Tibial artery (tissue), 4 donors: Measurements from ENCODE around the gene SFTPD.
"Not testable (repeated sequence)": the region's sequence is repeated elsewhere in the genome, so short reads cannot be mapped to it uniquely, and the experiment has no call there.

Experiments
- DNase-seq, 2 donors: peaks; one replicate each; pipeline ENCODE4 v3.0.0-alpha.2; 2019
- H3K27ac ChIP-seq, 2 donors: fragments of 200-600 bp; sonication (generic) in 1 of 2; 1 replicate in 1 of 2; 2 replicates in 1 of 2; pipeline ENCODE4 v1.5.1; 2018 to 2019; ENCODE audit warnings: mild to moderate bottlenecking in 1 of 2
- H3K27me3 ChIP-seq, 2 donors: fragments of 200-600 bp; sonication (generic) in 1 of 2; one replicate each; pipeline versions ENCODE4 v1.5.1 to v1.6.0; 2016 to 2019
- H3K36me3 ChIP-seq, 3 donors: fragments of 200-600 bp; sonication (generic) in 2 of 3; one replicate each; pipeline ENCODE4 v1.5.1; 2016 to 2019; ENCODE audit warnings: mild to moderate bottlenecking in 2 of 3
- H3K4me1 ChIP-seq, 4 donors: fragments of 200-600 bp; sonication (generic) in 2 of 4; 1 replicate in 3 of 4; 2 replicates in 1 of 4; pipeline ENCODE4 v1.5.1; 2016 to 2019
- H3K4me3 ChIP-seq, 2 donors: fragments of 200-600 bp; sonication (generic) in 1 of 2; 1 replicate in 1 of 2; 2 replicates in 1 of 2; pipeline ENCODE4 v1.5.1; 2018 to 2019; ENCODE audit warnings: mild to moderate bottlenecking in 2 of 2
- H3K9me3 ChIP-seq, 3 donors: fragments of 200-600 bp; sonication (generic) in 1 of 3; one replicate each; pipeline ENCODE4 v1.5.1; 2016 to 2019
- intact Hi-C: fragments of 100-400 bp; cut with DNase I; formaldehyde crosslinking; loops from one replicate; pipeline ENCODE4 v1.15.0; 2023; ENCODE audit warnings: low total_unique reads
- TF ChIP-seq, protein P1 (sequence below), 2 experiments: fragments of 200-600 bp in 1 of 2; fragments of 450-650 bp in 1 of 2; IDR thresholded peaks; one replicate each; pipeline ENCODE4 v1.5.1; 2017 to 2019; ENCODE audit warnings: antibody characterized with exemption in 2 of 2, mild to moderate bottlenecking in 1 of 2, moderate library complexity in 1 of 2

SFTPD gene

DNA sequence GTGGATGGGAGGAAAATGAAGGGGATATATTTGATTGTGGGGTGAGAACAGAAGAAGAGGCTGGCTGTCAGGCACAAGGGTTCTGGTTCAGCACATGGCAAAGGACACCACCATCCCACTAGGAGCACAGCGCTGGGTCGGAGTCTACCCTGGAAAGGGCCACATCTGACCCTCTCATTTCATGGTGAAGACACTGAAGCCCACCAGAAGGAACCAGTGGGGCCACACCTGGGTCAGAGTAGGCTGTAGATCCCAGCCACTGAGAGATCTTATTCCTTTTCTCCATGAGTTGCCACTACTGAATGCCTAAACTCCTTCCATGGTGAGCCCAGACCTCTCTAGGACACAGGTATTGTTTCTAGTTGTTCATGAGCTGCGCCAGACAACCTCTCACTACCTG, 25.8 kb downstream of the SFTPD start:
- Histone ChIP-seq H3K9me3 (no peaks in the 10 kb centered on the region), H3K36me3 (peaks cover 0 to 4% (median 0%) of the 10 kb centered on the region in 3 donors), H3K27ac (no peak overlapping the region), H3K4me3 (no peak overlapping the region), H3K4me1 (no peaks in the 10 kb centered on the region), H3K27me3 (no peaks in the 10 kb centered on the region)
- no peak for DNase-seq
- intact Hi-C loops: no loop called here
- TF ChIP-seq, protein P1, sequence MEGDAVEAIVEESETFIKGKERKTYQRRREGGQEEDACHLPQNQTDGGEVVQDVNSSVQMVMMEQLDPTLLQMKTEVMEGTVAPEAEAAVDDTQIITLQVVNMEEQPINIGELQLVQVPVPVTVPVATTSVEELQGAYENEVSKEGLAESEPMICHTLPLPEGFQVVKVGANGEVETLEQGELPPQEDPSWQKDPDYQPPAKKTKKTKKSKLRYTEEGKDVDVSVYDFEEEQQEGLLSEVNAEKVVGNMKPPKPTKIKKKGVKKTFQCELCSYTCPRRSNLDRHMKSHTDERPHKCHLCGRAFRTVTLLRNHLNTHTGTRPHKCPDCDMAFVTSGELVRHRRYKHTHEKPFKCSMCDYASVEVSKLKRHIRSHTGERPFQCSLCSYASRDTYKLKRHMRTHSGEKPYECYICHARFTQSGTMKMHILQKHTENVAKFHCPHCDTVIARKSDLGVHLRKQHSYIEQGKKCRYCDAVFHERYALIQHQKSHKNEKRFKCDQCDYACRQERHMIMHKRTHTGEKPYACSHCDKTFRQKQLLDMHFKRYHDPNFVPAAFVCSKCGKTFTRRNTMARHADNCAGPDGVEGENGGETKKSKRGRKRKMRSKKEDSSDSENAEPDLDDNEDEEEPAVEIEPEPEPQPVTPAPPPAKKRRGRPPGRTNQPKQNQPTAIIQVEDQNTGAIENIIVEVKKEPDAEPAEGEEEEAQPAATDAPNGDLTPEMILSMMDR (IDR thresholded peaks at IDR 0.05): no peak

DNA sequence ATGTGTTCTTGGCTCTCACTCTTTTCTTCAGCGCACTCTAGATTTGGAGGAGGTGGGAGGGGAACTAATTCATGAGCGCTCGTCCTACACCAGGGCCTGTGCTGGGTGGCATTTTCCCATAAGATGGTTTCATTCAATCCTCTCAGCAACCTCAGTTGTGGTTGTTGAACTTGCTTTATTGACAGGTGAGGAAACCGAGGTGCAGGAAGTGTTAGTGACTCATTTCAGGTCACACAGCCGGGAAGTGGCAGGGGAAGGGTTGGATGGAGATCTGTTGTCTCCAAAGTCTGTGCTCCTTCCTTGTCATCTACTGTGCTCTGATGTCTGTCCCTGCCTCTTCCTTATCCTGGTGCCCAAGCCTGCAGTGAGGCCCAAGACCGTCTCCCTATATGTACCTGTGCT, 26.9 kb downstream of the SFTPD start:
- intact Hi-C loops, DNase-seq, H3K27me3 ChIP-seq, H3K4me1 ChIP-seq, H3K36me3 ChIP-seq, H3K27ac ChIP-seq, H3K4me3 ChIP-seq, H3K9me3 ChIP-seq: not testable (repeated sequence)

DNA sequence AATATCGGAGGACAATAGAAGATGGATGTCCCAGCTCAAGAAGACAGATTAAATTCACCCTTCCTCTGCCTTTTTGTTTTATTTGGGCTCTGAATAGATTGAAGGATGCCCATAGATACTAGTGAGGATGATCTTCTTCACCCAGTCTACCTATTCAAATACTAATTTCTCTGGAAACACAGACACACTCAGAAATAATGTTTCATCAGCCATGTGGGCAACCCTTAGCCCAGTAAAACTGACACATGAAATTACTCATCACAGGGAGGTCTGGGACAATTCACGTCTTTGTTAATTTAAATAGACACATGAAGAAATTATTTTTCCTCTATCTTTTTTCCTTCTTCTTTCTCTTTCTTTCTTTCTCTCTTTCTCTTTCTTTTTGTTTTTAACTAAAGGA, 33.1 kb downstream of the SFTPD start:
- H3K4me1 ChIP-seq, H3K9me3 ChIP-seq, H3K27me3 ChIP-seq, H3K4me3 ChIP-seq, intact Hi-C loops, H3K36me3 ChIP-seq, H3K27ac ChIP-seq, DNase-seq: not testable (repeated sequence)

DNA sequence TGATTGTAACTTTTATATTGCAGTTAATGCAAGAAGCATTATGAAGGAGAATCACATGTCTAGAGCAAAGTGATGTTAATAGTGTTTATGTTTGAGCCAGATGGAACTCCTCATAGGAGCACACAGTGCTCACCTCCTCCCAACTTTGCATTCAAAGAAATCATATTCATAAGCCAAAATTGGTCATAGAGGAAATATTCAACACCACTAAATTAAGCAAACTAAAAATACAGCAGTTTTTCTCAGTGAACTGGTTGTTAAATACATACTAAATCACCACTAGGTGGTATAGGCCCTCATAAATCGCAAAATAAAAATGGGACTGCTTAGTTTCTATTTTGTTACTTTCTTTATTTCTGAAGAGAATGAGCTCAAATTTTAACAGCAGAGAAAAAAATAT, 34.4 kb downstream of the SFTPD start:
- H3K27me3 ChIP-seq, H3K9me3 ChIP-seq, H3K36me3 ChIP-seq, H3K4me3 ChIP-seq, H3K27ac ChIP-seq, DNase-seq, intact Hi-C loops, H3K4me1 ChIP-seq: not testable (repeated sequence)
- TF ChIP-seq, protein P1 (IDR thresholded peaks at IDR 0.05): peak; percentile 8 to 28

DNA sequence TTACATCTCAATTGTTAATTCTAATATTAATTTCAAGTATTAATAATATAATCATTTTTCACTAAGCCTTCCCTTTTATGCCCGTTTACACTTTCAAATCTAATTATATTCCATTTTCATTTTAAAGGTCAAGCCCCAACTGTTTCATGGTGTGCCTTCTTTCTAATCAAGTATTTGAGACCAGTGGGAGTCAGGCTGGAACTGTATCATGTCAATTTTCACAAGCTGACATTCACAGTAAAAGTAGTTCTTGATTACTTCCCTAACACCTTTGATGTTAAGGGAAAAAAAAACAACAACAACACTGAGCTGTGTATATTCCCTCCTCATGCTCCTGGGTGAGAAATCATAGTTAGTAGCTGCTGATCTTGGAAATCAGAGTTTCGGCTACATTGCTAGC, 38.1 kb downstream of the SFTPD start:
- TF ChIP-seq, protein P1 (IDR thresholded peaks at IDR 0.05): no peak
- Histone ChIP-seq H3K4me1 (no peaks in the 10 kb centered on the region), H3K9me3 (no peaks in the 10 kb centered on the region), H3K4me3 (no peak overlapping the region), H3K27ac (no peak overlapping the region), H3K36me3 (no peaks in the 10 kb centered on the region), H3K27me3 (no peaks in the 10 kb centered on the region)
- DNase-seq: no peak
- intact Hi-C loops: no loop called here

DNA sequence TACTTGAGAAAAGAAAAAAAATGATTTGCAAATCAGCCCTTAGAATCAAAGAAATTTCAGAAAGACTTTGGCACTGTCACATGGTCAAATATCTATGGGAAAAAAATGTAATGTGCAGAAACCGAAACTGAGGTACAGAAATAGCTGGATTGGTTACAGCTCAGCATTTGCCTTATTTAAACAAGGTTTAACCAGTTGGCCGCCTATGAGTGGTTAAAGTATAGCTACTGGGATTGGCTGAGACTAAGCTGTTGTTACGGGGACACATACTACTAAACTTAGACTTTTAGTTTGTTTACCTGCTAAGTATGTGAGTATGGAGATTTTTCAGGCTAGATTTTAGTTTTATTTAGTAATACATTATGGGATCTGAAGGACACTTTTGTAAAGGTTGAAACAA, 38.6 kb downstream of the SFTPD start:
- H3K9me3 ChIP-seq: no peaks in the 10 kb centered on the region
- no peak overlapping the region for H3K4me3 ChIP-seq
- intact Hi-C loops: no loop called here
- H3K27ac ChIP-seq: no peak overlapping the region
- no peaks in the 10 kb centered on the region for H3K27me3 ChIP-seq
- H3K36me3 ChIP-seq: no peaks in the 10 kb centered on the region
- DNase-seq: no peak
- TF ChIP-seq, protein P1 (IDR thresholded peaks at IDR 0.05): no peak
- peaks cover 0 to 4% (median under 1%) of the 10 kb centered on the region in 4 donors for H3K4me1 ChIP-seq
